ENCODE data around the gene OSBPL5.
A peak's percentile ranks its signal among the peaks of the same experiment; 100 is the strongest.

Gene OSBPL5

DNA sequence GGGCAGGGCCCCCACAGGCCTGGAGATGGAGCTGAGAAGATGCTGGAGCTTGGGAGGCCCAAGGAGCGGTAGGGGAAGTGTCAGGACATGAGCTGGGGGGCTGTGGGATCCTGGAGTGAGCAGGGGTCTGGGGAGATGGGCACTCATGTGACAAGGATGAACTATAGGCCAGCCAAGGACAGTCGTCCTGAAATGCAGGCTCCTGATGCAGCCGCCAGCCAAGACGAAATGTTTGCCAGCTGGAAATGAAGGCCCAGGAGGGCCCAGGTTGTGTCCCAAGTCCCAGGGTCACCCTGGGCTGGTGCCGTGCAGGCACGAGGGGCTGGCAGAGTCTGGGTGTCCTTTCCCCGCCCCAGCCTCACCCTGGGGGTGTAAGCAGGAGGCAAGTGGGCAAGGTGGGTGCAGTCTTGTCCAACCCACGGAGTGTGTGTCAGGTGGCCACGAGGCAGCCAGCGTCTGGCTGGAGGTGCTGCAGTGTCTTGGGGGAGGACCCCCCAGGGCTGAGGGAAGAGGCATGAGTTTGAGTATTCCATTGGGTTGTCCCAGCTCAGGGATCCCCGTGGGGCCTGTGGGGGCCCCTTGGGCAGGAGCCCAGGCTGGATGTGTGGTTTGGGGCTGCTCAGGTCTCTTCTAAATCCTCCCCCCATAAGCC, 32.1 kb upstream of the OSBPL5 start:
- DNase-seq, result no peak

DNA sequence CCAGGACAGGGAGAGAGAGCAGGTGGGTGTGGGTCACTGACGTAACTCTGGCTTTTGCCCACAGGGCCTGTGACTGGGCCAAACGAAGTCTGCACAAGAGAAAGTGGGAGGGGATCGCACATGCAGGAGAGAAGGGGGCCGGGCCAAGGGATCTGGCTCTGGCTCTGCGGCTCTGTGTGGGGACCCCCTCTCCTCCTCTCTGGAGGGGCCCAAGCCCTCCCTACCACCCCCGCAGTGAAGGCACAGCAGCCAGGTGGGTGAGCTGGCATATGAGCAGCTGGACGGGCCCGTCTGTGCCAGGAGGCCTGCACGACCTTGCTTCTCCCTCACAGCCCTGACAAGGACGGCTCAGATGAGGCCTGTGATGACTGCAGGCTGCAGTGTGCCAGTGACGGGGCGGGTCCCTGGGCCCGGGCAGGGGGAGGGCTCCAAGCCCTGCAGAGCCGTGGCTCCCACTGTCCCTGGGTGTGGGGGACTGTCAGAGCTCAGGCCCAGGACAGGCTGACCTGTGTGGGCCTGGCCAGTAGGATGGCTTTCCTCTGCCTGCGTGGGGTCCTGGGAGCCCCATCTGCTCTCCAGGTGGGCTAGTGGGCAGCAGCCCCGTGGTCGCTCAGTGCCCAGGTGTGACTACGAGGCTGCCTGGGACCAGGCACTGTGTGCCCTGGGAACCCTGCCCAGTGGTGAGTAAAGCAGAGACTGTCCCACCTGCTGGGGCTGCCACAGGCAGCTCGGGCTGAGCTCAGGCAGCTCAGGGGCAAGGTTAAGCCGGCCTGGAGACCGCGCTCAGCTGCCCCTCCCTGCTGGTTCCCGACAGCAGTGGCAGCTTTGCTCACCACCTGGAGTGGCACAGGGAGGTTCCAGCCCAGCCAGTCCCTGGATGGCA, 31.3 kb upstream of the OSBPL5 start:
- peak; percentile 40 for DNase-seq

DNA sequence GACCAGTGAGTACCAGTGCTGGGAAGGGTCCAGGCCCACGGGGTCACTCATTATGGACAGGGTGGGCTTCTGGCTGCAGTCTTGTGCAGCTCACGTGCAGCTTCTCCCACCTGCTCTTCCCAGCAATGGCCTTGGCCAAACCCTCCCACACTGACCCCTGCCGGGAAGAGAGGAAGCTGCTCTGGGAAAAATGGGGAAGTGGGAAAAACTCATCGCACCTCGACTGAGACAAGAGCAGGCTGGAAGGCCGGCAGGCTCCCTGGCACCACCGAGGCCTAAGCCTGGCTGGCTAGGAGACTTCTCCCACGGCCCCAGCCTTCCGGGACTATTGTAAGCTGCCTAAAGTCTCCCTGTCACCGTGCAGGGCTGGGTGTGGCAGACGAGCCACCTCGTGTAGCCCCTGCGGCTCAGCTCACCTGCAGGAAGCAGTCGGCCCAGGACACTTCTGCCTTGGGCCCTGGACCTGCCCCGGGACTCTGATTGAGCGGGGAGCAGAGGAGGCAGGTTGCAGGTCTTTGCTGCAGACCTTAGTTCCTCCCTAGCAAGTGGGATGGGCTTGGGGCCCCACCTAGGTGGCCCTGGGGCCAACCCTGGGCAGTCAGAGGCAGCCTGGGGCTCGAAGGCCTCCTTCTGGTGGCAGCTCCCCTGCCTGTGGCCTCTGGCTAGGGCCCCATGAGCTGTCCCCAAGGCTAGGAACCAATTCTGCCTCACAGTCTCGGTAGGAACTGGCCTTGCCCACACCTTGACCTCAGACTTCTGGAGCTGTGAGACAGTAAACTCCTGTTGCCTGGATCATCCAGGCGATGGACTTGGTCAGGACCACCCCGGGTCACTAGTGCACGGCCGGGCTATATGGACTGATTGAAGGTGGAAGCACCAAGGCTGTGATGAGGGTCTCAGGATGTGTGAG, 30.4 kb upstream of the OSBPL5 start:
- DNase-seq, result peak; percentile 30

DNA sequence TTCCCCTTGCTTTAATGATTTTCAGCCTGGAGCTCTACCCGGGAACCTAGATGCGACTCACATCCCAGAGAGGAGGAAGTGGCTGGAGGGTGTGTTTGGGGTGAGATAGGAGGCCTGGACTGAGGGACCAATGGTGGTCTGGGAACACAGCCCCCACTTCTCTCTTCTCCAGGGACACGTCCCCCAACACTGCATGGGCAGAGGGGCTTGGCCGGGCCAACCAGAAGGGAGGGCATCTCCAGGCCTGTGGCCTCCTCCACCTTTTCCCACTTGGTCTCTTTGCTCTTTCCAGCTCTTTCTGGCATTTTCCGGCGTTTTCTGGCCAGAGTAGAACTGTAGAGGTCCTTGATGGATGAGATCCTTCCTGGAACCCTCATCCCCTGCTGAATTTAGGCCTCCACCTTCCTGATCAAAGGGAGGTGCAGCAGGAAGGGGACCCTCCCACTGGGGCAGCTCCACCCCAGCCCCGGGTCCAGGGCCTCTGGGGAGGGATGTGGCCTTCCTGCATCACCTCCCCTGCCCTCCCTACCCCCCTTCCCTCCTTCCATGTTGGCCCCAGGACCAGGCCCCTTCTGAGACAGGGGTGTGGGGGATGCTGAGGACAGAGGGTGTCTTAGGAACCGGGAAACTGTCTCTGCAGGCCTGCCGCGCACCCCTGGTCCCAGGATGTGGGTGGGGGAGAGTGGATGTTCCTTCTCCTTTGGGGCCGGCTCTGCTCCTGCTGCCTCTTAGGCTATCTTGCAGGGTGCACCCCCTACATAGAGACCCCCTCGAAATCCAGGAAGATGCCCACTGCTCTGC, 29.1 kb upstream of the OSBPL5 start:
- no peak for DNase-seq

DNA sequence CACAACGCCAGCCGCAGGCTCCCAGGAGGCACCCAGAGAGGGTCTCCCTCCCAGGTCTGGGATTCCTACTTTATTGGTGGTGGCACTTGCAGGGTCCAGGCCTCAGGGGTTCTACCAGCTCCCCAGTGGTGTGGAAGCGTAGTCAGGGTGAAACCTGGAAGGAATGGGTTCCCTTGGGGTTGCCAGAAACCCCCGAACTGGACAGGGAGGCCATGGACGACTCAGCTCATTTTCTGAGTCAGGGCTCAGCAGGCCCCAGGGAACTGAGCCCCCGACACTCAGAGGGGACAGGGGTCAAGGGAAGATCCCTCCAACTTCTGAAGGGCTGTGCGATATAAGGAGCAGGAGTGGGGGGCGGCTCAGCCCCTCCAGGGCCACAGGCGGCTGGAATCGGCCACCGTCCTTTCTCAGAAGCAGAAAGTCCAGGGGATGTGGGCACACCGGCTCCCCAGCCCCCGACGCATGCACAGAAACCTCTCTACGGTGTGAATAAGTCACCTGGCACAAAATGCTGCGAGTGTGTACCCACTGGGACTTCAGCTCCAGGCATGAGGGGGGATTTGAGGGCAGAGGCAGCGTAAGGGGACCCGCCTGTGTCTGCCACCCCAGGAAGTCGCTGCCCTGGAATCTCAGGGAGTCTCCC, 28.4 kb upstream of the OSBPL5 start:
- DNase-seq, result no peak

DNA sequence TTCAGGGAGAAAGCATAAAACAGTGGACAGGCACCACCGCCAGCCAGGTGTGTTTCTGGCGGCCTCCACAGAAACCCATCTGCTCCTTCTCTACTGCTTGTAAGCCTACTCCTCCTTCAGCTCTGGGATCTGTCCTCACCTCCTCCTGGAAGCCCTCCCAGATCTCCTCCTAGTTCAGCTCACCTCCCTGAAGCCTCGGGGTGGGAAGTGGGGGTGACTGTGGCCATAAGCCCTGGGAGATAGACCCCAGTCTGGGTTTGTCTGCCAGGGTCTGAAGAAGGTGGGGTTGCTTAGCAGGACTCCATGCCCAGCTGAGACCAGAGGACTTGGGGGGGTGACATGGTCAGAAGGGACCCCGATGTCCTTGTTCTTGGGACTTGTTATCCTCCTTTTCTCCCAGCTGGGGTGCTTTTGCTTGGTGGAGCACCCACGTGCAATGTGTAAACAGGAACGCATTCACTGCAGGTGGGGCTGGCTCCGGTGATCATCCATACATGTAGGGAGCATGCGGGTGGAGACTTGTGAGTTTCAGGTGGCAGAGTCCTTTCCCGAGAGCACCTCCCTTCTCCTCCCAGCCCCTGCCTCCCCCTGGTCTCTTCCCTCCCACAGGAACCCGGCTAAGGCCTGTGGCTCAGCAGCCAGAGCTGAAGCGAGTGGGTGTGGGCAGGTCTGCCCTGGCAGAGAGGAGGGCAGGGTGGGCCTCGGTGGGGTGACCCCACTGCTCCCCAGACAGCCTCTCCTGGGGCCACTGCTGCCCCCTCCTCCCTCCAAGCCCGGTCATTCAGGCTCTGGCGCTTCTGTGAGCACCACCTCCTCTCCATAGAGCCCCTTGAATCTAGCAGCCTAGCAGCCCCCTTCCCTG, 27.6 kb upstream of the OSBPL5 start:
- no peak for DNase-seq

DNA sequence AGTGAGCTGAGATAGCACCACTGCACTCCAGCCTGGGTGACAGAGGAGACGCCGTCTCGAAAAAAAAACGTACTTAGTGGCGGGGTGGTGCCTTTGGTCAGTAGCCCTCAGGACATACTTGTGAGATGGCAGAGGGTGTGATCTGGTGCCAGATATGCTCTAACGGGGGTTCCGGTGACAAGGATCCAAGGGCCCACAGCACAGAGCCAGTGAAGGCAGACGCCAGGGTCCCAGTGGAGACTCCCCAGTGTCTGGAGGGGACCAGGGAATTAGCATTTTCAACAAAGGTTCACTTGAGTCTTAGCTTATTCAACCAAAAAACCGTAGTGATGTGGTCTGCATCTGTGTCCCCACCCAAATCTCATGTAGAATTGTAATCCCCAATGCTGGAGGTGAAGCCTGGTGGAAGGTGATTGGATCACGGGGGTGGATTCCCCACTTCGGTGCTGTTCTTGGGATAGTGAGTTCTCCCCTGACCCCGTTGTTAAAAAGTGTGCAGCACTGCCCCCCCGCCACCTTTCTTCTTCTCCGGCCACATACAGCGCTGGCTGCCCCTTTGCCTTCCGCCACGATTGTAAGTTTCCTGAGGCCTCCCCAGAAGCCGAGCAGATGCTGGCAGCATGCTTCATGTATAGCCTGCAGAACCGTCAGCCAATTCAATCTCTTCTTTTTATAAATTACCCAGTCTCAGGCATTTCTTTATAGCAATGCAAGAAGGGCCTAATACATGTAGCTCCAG, 26.6 kb upstream of the OSBPL5 start:
- DNase-seq, result no peak

DNA sequence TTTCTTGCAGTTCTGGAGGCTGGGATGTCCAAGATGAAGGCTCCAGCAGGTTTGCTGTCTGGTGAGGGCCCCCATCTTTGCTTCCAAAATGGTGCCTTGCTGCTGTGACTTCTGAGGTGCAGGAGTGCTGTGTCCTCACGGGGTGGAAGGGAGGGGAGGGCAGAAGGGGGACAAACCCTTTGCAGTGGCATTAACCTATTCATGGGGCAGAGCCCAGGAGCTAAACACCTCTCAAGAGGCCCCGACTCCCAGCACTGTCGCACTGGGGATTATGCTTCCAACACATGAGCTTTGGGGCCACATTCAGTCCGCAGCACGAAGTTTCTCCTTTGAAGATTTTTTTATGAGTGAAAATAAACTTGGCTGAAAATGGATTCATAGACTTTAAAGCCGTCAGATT, 25.5 kb upstream of the OSBPL5 start:
- no peak for DNase-seq

DNA sequence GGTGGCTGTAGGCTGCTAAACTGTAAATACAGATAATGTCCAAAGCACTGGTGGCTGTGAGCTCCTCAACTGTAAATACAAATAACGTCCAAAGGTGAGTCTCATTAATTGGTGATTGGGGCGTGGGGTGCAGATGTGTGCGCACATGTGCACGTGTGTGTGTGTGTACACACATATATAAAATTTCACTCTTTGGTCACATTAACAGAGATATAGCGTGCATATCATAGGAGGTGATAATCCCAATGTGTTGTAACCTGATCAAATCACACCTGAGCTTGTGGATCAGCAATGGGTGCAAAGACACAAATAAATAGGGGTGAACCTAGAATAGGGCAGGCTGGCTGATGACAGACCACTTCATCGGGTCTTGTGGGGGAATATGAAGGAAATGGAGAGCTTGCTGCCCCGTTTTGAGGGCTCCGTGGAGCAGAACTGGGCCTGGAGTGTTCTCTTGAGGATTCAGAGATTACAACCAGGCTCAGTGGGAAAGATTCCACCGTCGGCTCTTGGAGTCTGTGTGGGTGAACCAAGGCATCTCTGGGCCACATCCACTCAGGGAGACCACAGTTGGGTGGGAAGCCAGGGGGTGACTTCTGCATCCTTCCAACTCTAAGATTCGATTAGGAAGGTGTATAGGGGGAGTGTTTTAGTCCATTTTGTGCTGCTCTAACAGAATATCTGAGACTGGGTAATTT, 24.9 kb upstream of the OSBPL5 start:
- no peak for DNase-seq

DNA sequence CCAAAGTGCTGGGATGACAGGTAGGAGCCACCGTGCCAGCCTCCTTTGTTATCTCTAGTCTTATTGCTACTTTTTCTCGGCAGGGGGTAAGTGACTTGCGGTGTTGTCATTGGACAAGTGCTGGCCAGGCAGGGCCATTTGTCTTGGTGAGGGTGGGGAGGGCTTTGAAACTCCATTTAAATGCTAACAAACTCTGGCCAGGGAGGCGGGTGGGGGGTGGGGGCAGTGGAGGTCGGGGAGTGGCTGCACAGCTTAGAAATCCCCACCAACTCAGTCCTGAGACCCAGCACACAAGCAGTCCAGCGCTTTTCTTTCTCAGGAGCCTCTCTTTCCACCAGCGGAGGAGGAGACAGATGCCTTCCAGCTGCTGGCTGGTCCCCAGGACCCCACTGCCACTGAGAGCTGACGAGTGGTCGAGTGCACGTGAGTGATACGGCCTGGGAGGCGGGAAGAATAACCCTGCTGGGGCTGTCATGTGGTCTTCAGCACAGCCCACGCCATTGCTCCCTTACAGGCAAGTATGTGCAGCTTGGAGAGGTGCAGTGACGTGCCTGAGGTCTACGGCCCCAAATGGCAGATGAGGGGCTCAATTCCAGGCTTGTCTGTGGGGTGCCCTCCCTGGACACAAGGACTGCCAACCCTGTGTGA, 24.2 kb upstream of the OSBPL5 start:
- DNase-seq, result peak; percentile 25

DNA sequence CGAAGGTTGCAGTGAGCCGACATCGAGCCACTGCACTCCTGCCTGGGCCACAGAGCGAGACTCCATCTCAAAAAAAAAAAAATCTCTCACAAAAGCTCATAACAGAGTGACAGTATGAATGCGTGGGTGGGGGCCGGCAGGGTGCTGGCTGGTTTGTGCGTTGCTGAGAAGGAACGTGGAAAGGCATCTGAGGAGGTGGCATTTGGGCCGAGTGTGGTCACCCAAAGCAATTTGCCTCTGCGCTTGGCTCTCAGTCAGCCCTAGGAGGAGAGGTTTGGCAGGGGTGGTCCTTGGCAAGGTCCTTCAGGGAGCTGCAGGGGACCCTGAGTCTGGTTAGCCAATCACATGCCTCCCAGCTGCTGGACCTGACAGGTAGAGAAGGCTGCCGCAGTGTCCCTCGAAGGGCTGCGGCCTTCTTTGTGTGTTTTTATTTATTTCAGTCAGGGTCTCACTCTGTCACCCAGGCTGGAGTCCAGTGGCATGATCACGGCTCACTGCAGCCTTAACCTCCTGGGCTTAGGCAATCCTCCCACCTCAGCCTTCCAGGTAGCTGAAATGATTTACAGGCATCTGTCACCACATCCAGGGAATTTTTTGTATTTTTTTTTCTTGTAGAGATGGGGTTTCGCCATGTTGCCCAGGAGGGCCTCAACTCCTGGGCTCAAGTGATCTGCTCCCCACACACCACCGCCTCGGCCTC, 23.5 kb upstream of the OSBPL5 start:
- no peak for DNase-seq

DNA sequence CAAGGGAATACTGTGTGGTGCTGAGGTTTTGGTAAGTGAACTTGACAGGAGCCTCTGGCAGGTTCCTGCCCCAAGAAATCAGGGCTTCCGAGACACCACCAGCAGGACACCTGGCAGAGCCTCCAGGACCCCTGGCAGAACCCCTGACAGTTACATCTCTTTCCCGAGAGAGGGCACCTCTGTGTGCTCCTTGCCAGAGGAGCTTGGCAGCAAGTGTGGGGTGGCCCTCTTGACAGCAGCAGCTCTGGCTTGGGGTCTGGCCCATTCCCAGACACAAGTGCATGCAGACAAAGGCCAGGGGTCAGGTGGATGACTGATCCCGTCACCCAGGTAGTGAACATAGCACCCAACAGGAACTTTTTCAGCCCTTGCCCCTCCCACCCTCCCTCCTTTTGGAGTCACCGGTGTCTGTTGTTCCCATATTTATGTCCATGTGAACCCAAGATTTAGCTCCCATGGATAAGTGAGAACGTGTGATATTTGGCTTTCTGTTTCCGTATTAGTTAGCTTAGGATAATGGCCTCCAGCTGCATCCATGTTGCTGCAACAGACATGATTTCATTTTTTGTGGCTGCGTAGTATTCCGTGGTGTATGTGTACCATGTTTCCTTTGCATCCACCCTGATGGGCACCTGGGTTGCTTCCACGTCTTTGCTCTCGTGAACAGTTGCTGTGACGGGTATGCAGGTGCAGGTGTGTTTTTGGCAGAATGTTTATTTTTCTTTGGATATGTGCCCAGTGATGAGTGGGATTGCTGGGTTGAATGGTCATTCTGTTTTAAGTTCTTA, 21.2 kb upstream of the OSBPL5 start:
- no peak for DNase-seq

DNA sequence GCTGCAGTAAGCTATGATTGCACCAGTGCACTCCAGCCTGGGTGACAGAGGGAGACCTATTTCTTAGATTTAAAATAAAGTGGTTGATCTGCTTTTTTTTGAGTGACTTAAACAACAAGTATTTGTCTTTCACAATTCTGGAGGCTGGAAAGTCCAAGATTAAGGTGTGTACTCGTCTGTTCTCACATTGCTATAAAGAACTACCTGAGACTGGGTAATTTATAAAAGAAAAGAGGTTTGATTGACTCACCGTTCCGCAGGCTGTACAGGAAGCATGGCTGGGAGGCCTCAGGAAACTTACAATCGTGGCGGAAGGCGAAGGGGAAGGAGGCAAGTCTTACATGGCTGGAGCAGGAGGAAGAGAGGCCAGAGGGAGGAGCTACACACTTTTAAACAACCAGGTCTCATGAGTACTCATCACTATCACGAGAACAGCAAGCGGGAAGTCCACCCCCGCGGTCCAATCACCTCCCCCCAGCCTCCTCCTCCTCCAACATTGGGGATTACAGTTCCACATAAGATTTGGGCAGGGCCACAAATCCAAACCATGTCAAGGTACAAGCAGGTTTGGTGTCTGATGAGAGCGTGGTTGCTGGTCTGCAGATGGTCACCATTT, 19.7 kb upstream of the OSBPL5 start:
- no peak for DNase-seq

DNA sequence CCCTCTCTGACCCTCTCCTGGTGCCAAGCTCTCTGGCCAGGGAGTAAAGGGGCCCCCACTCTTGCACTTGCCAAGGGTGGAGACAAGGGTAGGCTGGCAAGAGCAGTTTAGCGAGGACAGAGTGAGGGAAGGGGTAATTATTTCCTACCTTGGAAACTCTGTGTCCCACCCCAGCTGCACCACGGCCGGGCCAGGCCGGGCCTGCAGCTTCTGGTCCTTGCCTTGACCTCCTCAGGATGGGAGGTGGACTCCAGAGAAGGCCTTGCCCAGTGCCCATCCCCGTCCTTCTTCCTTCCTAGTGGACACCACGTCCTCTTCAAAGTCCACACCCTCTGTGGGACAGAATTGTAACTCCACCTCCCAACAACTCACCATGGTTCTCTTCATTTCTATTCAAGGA, 18.4 kb upstream of the OSBPL5 start:
- no peak for DNase-seq

DNA sequence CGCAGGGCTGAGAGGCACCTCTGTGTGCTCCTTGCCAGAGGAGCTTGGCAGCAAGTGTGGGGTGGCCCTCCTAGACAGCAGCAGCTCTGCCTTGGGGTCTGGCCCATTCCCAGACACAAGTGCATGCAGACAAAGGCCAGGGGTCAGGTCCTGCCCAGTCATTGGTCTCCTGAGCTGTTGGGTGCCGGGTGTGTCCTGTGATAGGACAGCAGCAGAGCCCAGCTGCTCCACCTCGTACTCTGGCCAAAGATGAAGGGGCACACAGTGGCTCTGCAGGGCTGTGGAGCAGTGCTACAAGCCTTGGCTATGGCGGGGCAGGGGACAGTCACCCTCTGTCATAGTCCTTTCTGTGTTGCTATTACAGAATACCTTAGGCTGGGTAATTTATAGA, 17.3 kb upstream of the OSBPL5 start:
- DNase-seq, result no peak

DNA sequence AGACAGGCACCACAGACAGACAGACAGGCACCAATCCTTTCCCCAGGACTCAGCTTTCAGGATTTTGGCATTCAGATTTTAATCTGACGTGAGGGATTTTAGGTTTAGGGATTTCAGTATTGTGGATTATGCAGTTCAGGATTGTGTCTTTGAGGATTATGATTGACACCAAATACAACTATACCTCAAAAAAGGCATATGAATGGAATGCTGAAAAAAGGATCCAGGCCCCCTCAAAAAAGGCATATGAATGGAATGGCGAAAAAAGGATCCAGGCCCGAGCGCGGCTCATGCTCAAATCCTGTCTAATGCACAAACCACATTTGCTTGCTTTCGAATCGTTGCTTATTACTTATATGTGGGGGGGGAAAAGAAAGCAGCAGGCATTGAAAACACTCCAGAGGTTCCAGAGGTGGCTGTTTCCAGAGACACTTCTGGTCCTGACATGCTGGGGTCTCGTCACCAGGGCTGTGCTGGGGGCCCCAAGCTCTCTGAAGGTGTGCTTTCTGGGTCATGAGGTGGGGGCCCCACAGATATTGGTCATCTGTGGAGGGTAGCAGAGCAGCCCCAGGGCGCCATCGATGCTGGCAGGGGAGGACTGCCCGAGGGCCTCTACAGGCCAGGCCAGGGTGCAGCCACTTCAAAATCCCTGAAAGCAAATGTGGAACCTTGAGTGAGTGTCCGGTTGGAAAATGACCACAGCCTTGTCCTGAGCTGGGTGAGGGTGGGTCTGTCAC, 16.8 kb upstream of the OSBPL5 start:
- no peak for DNase-seq
